ENCODE data around the gene CDH23.

CDH23 gene

DNA sequence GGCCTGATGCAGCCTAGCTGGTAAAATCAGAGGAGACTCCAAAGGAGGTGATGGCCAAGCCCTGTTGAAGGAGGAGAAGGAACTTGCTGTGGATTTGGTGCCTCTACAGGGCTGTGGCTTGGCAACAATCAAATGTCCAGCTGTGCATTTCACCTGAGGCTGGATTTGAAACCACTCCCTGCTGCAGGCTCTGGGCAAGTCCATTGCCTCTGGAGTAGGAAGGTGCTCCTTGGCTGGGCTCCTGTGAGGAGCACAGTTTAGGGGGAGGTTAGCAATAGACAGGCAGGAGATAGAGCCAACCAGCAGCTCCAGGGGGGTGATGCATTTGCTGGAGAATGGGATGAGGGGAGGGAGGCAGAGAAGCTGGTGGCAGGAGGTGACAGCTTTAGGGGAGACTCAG lies 26.5 kb downstream of the CDH23 start:
- DNase-seq (ENCODE audit: low read depth): no peak

DNA sequence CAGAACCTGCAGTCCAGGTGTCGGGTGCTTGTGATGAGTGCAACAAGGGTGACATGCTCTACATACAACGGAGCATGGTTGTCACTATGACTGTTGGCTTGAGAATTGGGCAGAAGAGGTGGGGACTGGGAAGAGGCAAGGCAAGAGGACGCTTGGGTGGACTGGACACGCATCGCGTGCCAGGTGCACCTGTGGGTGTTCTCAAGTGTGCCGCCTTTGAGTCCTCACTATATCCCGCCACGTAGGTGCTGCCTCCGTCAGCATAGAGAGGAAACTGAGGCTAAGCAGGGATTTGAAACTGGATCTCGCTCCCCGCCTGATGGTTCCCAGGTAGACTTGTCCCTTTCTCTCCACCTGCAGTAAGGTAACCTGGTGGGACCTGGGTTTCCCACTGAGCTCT lies 27.2 kb downstream of the CDH23 start:
- no peak for DNase-seq (ENCODE audit: low read depth)

DNA sequence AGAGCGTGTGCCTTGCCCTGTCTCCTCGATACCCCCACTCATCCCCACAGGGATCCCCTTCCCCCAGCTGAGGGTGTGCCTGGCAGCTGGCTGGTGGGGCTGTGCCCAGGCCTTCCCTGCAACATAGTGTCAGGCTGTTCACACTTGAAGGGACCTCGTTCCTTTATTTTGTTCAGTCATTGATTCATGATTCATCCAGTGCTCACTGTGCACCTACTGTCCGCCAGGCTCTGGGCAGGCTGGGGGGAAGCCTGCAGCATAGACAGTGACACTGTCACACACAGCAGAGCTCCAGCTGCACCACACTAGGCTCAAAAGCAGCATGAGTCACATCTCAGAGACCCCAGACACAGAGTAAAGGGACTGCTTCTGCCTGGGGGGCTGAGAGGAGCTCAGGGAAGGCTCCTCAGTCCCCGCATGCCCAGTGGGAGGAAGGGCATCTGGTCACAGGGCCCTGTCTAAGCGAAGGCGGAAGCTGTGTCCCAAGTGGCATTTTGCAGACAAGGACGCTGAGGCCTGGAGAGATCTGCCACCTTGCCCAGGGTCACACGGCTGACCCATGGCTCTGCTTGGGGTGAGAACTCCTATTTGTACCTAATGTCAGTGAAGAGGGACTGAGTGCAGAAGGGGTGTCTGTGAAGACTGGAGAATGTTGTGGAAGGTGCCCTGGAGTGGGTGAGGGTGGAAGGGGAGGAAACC lies 27.9 kb downstream of the CDH23 start:
- no peak for DNase-seq (ENCODE audit: low read depth)

DNA sequence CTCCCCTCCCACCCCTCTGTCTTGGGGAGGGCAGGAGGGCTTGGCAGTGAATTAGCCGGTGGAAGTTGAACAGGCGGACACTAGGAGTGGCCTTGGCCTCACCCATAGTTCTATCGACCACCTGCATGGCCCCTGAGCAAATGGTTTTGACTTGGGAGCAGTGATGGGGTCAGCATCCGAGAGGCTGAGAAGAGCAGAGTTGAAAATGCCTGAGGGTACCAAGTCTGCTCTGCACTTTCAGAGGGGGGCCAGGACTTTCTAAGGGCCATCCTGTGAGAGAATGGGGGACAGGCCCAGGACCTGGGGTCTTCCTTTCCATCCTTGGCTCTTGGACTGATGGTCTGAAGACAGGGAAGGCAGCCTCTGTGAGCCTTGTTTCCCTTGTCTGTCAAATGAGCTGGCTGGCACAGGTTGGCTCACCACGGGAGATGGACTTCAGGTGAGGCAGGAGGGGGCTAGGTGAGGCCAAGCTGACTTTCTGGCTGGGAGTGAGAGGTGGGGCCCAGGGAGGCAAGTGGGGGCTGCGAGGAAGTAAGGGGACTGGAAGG lies 29.4 kb downstream of the CDH23 start:
- DNase-seq (ENCODE audit: low read depth): no peak

DNA sequence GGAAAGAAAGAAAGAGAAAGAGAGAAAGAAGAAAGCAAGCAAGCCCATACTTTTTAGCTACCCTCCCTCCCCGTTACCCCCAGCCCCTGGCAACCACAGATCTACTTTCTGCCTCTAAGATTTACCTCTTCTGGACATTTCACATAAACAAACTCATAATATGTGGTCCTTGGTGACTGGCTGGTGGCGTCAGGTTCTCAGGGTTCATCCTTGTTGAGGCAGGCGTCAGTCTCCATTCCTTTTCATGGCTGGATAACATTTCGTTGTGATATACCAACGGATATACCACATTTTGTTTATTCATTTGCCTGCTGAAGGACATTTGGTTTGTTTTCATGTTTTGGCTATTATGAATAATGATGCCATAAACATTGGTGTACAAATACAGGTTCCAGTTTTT lies 30.5 kb downstream of the CDH23 start:
- no peak for DNase-seq (ENCODE audit: low read depth)

DNA sequence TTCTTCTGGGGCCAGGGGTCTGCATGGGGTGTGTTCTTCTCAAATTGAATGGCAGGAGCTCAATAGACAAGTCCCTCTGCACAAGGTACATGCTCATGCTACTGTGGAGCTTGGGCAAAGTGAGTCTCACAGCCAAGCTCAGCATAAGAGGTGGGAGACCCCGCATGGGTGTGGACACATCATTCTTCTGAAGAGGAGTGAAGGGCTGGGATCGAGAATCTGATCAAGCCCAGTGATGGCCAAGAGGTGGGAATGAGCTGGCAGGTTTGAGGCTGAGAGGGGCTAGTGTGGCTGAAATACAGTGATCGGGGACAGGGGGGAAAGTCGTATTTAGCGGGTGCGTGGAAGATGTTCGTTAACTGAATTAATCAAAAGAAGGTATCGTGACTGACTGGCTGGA lies 32.6 kb downstream of the CDH23 start:
- no peak for DNase-seq (ENCODE audit: low read depth)

DNA sequence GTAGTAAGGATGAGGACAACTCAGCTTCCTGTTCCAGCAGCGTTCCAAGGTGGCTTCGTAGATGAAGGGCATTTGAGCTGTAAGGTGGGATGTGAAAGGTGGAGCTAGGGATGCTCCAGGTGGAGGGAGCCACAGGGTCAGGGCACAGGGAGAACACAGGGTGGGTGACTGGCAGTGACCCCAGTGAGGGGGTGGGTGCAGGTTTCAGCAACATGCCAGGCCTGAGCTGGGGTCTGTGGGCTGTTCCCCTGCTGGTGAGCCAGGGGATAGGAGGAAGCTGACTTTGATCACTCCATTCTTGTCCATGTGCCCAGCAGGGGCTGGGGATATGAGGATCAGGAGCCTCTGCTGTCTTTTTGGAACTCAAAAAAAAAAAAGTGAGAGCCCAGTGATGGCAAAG lies 33.2 kb downstream of the CDH23 start:
- DNase-seq (ENCODE audit: low read depth): no peak

DNA sequence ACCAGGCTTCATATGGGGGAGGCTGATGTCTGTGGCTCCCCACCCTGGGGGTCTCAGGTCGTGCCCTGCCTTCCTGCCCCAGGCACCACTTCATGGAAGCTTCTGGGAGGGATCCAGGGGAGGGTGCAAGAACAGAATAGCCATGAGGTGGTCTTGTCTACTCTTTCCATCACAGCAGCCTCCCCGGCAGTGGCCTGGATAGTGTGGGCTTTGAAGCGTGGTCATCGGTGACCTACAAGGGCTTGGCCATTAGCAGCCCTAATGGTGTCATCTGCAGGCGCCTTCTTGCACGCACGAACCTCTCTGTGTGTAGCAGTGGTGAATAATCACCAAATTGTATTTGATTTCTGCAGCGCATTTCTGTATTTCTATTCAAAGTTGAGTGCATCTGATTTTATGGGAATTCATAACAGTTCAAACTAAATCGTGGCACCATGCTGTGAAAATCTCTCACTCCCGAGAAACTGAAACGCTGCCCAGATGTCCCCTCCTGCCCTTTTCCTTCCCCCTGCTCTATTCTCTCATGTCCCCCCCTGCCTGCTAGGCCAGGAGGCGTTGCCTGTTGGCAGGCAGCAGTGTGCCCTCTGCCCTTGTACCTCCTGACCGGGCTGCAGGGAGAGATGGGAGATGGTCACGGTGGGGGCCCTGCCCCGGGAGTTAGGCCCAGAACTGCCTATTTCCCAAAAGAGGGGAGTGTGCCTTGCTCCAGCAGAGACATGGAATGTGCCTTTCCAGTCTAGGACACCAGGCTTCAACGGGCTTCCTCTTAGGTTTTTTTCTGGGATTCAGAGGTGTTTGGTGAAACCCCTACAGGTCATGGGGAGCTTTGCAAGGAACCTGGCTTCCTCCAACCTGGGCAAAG lies 34.8 kb downstream of the CDH23 start:
- no peak for DNase-seq (ENCODE audit: low read depth)

DNA sequence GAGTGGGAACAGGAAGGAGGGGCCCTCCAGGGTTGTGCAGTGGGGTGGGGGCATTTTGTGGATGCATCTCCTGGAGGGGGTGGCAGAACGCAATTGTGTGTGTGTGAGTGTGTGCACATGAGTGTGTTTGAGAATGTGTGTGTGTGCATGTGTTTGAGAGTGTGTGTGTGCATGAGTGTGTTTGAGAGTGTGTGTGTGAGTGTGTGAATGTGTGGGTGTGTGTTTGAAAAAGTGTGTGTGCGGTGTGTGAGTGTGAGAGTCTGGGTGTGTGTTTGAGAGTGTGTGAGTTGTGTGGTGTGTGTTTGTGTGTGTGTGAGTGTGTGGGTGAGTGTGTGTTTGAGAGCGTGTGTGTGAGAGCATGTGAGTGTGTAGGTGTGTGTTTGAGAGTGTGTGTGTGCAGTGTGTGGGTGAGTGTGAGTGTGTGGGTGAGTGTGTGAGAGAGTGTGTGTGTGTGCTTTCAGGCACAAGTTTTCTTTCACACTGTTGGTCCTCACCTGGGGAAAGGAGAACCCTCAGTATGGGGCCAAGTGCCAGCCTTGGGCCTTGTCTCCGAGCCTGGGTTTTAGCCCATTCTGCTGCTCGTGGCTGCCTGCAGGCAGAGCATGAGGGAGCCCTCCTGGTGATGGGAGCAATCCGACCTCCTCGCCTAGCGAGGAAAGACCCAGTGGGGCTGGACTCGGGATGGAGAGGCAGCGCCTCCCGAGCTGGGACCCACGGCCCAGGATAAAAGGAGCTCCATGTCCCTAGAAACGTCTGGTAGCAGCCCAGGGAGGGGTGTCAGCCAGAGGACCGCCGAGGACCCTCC lies 35.6 kb downstream of the CDH23 start:
- no peak for DNase-seq (ENCODE audit: low read depth)

DNA sequence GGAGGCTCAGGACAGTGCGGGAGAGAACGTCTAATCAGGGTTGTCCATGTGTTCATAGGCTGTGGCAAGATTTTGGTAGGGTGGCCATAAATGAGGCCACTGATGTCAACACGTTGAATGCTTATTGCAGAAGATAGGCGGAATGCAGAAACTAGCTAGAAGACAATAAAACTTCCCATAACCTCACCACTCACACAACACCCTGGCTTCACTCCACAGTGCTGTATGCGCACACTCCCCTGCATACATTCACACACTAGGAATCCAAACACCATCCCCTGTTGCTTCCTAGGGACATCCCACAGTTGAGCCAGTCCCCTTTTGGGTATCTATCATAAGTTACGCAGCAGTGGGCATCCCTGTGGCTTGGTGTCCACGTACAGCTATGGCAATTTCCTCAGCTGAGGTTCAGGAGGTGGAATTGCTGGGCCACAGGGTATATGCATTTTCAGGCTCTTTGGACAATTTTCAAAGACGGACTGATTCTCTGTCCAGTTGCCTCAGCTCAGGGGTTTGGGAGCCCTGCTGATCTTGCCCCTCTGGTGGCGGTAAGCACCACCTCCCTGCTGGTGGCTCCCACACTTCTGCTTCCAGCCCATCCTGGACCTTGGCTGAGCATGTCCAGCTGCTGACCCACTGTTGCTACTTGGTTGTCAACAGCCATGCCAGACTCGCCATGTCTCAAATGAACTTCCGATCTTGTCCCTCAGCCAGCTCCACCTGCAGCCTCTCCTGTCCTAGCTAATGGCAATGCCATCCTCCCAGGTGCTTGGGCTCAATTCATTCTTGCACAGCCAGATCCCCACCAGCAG lies 36.4 kb downstream of the CDH23 start:
- no peak for DNase-seq (ENCODE audit: low read depth)

DNA sequence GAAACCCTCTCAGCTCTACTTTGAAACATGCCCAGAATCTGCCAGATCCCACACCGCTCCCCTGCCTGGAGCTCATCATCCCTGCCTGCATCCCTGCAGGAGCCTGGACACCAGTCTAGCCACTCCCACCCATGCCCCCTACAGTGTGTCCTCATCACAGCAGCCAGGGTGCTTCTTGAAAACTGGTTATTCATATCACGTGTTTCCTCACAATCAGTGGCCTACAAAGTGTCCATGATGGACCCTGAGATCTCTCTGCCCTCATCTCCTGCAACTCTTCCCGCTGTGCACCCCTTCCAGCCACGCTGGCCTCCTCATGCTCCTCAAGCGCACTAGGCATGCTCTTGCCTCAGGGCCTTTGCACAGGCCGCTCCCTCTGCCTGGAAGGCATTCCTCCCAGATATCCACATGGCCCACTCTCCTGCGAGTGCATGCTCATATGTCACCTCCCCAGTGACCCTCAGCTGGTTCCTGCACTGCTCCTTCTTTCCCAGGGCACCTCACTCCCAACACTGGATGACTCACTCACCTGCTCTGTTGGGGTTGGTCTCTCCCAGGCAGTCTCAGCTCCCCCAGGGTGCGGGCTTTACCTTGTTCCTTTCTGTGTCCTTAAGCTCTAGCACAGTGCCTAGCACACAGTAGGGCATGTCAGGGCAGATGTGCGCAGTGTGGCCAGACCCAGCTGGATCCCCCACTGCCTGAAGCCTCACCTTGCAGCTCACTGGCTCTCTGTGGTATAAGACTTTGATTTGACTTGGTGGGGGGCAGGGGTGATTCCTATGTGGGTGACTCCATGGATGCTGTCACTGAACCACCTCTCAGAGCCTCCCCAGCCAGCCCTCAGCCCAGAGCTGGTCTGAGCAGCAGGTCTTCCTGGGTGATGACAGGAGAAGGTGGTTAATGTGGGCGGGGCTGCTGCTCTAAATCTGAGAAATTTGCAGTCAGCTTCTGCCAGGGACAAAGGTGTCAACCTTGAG lies 37.3 kb downstream of the CDH23 start:
- no peak for DNase-seq (ENCODE audit: low read depth)

DNA sequence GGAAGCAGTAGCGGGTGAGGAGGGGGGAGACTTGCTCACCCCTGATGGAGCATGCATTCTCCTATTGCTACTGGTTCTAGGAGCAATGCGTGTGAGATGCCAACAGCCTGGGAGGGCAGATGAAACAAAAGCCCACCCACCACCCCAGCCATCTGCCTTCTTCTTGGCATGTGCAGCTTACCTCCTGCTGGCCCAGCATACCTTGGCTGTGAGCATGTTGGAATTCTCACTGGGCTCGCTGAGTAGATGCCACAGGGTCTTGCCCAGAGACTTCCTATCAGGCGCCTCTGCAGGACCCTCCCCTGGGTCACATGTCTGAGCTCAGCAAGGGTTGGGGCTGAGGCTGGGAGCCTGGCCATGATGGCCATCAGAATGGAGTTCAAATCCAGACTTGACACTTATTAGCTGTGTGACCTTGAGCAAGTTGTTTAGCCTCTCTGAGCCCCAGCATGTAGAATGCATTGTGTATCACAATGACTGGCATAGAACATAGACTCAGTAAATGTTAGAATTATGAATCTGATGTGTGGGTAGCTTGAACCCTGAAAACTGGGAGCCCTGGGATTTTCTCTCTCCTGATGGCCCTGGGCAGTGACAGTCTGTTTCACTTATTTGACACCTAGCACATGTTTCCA lies 38.2 kb downstream of the CDH23 start:
- DNase-seq (ENCODE audit: low read depth): no peak

DNA sequence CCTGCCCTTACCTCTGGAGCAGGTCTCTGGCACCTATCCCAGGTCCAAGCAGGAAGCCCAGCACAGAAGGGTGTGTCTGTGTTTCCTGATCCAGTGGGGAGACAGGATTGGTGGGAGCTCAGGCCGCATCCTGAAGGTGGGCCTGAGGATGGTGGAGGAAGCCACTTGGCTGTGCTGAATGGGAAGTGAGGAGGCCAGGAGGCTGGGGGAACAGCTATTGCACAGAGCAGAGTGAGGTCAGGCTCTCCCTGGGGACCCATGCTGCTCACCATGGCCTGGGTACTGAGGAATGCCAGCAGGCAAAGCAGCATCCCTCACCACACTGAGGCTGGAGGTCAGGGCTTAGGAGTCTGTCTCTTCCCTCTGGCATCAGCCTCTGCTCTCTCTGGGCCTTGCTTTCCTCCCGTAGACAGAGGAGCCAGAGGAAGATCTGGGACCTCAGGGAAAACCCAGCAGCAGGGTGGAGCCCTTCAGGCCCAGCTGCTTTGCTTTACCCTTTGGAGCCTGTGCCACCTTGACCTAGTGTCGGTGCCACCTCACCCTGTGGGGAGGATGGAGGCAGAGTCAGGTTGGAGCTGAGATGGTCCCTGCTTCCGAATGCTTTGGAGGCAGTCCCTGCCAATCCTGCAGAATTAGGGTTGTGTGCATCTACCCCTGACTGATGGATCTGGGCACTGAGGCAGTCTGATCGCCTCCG lies 39.0 kb downstream of the CDH23 start:
- no peak for DNase-seq (ENCODE audit: low read depth)

DNA sequence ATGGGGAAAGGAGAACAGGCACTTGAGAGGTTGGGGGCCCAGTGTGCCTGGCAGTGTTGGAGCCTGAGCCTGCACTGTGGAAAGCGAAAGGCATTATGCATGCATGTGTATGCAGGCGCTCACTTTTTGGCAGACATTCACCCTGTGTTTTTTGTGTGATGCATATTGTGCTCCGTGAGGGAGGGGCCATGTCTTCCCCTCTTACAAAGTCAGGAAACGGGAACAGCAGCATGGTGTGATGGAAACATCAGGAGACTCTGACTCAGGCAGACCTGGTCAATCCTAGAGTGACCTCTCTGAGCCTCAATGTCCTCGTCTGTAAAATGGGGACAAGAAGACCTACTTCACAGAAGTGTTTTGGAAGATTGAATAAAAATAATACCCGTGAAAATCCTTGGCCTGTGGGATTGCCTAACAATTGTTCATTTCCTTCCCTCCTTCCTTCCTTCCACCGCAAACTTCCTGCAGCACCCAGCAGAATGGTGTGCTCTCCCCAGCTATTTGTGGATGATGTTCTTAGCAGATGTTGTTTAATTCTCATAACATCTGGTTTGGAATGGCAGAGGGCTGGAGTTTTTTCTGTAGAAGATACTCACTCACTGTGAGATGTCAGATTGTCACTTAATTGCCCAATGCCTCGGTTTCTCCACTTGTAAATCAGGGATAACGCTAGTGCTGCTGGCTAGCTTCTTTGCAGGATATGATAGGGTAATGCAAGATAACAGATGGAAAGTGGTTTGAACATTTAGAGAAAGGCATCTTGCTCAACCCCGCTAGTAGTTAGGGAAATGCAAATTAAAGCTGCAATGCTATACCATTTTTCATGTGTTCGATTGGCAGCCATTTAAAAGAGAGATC lies 39.8 kb downstream of the CDH23 start:
- DNase-seq (ENCODE audit: low read depth): no peak

DNA sequence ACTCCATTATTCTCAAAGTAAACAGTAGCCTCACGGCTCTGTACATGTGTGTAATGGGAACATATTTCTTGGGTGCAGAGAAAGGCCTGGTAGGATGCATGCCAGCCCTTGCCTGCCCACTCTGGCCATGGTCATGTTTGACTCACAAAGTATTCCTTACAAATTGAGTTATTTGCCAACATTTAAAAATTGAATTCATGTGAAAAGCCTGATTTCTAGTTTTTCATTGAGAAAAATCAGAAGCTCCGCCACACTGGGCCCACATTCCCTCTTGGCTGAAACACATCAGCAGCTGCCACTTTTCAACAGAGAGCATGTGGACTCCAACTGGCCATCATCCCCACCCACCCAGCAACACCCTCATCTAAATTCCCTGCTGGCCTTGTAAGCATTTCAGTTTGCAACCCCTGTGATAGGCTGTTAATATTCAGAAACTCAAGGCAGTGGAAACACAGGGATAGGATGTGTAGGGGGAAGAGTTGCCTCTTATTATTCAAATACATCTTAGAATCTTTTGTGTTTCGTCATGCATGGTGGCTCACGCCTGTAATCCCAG lies 40.9 kb downstream of the CDH23 start:
- no peak for DNase-seq (ENCODE audit: low read depth)

DNA sequence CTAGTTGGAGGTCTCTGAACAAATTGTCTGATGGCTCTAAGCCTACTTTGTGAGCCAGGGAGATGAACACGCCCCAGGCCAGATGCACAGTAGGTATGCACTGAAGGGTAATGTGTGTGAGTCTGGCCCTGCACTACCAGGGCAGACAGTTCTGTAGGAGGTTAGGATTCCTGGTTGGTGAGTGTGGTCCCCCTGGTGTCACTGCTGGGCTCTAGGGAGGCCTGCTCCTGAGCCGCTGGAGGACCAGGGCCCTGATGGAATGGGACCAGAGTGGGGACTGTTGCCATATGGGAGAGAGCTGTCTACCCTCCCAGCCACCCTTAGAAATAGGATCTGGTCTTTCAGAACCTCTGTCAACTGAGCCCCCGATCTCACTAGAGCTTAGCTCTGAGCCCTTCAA lies 42.0 kb downstream of the CDH23 start:
- no peak for DNase-seq (ENCODE audit: low read depth)

DNA sequence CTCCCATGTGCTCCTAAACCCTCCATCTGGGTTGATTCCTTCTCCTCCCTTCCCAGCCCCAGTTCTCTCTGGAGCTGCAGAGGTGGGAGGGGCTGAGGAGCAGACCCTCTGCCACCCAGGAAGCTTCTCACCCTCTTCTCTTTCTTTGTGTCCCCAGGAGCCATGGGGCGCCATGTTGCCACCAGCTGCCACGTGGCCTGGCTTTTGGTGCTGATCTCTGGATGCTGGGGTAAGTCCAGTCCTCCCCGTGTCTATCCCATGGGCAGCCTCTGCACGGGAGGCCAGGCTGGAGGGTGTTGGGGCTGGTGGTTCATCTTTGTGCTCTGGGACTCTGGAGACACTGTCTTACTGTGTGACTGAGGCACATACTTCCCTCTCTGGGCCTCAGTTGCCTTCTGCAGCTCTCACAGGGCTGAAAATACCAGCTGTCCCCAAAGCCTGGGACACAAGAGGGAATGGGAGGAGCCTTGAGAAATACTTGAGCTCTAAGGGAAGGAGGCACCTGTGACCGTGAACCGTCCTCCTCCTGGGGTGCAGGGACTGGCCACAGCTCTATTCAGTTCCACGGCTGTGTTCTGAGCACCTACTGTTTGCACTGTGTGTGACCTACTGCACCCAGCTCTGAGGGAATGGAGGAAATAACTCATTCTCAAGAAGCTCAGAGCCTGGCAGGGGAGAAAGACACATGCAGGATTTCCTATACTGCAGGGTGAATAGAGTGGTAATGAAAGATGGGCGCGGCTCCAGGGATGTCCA lies 43.1 kb downstream of the CDH23 start:
- DNase-seq (ENCODE audit: low read depth): no peak

Measured in GM04504 (cell line).